ENCODE data around the gene SLC52A3.
A peak's percentile ranks its signal among the peaks of the same experiment; 100 is the strongest.

SLC52A3 gene

GRCh38 chr20:755941-756340 lies 12.4 kb downstream of the SLC52A3 start:
- DNase-seq (ENCODE audit: low read depth in 2 of 2) = no peak
- no peak for TF ChIP-seq CTCF (IDR thresholded peaks at IDR 0.05; ENCODE audit: low read depth, low read length)

DNA sequence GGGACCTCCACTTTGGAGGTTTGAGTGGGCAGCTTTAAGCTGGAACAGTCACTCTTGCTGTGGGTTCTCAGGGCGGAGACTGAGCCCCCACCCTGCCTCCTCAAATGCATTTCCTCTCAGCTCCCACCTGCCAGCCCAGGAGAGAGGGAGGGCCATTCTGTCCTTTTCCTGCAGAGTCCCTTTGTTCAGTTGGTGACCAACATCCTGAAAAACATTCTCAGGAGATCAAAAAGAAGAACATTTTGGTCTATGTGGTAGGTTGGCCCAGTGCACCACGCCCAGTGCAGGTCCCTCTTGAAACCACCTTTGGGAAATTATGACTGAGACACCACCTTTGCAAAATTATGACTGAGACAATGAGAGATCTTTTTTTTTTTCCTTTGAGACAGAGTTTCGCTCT lies 13.4 kb downstream of the SLC52A3 start:
- H3K4me3 ChIP-seq (replicated peaks in 1 of 2; ENCODE audit: low read depth in 2 of 2, low read length in 2 of 2) = no peak overlapping the region
- TF ChIP-seq CTCF (IDR thresholded peaks at IDR 0.05; ENCODE audit: low read depth, low read length) = no peak
- no peak for DNase-seq (ENCODE audit: low read depth in 2 of 2)

More at GRCh38 chr20:755941-756340, 12.4 kb downstream of the SLC52A3 start:
- no peak overlapping the region for H3K4me3 ChIP-seq (replicated peaks in 1 of 2; ENCODE audit: low read depth in 2 of 2, low read length in 2 of 2)

DNA sequence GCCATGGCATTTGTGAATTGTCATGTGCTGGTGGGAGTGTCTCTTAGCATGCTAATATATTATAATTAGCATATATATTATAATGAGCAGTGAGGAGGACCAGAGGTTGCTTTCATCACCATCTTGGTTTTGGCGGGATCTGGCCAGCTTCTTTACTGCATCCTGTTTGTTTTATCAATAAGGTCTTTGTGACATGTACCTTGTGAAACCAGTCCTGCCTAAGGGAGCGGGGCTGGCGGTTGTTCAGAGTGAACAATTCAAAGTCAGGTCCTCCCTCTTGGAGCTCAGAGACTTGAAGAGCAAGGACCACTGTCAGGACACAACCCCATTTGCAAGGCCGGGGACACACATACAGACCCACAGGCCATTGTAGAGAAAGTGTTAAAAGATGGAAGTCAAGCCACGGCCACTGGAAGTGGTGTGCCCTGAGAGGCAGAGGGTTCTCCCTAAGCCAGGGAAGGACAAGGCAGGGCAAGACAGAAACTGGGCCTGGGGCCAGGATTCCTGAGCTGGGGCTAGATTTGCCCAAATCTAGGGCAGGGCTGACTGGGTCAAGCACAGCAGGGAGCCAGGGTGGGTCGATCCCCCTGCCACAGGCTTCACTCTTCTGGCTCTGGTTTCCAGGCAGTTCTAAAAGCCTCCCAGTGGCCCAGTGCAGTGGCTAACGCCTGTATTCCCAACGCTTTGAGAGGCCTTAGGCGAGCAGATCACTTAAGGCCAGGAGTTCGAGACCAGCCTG lies 14.2 kb downstream of the SLC52A3 start:
- TF ChIP-seq CTCF (IDR thresholded peaks at IDR 0.05; ENCODE audit: low read depth, low read length) = no peak
- H3K4me3 ChIP-seq (replicated peaks in 1 of 2; ENCODE audit: low read depth in 2 of 2, low read length in 2 of 2) = no peak overlapping the region
- no peak for DNase-seq (ENCODE audit: low read depth in 2 of 2)

GRCh38 chr20:753136-753535 lies 15.2 kb downstream of the SLC52A3 start:
- no peak for TF ChIP-seq CTCF (IDR thresholded peaks at IDR 0.05; ENCODE audit: low read depth, low read length)
- DNase-seq (ENCODE audit: low read depth in 2 of 2) = no peak
- no peak overlapping the region for H3K4me3 ChIP-seq (replicated peaks in 1 of 2; ENCODE audit: low read depth in 2 of 2, low read length in 2 of 2)

- no peak for TF ChIP-seq CTCF (IDR thresholded peaks at IDR 0.05; ENCODE audit: low read depth, low read length)
- no peak for DNase-seq (ENCODE audit: low read depth in 2 of 2)
- no peak overlapping the region for H3K4me3 ChIP-seq (replicated peaks in 1 of 2; ENCODE audit: low read depth in 2 of 2, low read length in 2 of 2)
Observed at GRCh38 chr20:752291-752690, 16.0 kb downstream of the SLC52A3 start.

GRCh38 chr20:751761-752160 lies 16.5 kb downstream of the SLC52A3 start:
- no peak for DNase-seq (ENCODE audit: low read depth in 2 of 2)
- H3K4me3 ChIP-seq (replicated peaks in 1 of 2; ENCODE audit: low read depth in 2 of 2, low read length in 2 of 2) = no peak overlapping the region
- no peak for TF ChIP-seq CTCF (IDR thresholded peaks at IDR 0.05; ENCODE audit: low read depth, low read length)

DNA sequence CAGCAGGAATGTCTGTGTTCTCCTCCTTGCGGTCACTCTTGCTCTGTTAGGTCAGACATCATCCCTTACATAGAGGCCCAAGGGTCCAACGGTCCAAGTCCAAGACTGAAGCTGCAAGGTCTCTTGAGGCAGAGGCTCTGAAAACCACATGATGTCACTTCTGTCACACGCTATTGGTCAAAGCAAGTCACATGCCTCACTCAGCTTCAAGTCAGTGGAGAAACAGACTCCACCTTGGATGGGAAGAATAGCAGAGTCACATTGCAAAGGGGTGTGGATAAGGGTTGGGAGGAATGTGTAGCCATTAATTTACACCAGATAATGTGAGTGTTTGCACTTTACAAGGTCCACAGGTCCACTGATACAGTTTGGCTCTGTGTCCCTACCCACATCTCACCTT lies 17.5 kb downstream of the SLC52A3 start:
- DNase-seq (ENCODE audit: low read depth in 2 of 2) = peak in 1 of 2 donors; percentile 16
- TF ChIP-seq CTCF (IDR thresholded peaks at IDR 0.05; ENCODE audit: low read depth, low read length) = no peak
- no peak overlapping the region for H3K4me3 ChIP-seq (replicated peaks in 1 of 2; ENCODE audit: low read depth in 2 of 2, low read length in 2 of 2)

Measured in cardiac fibroblast (primary cell).